Measurements from ENCODE around the gene SPDEF.

Gene SPDEF

GRCh38 chr6:34522761-34523160 lies 33.4 kb downstream of the SPDEF start:
- no peak overlapping the region for H3K23ac ChIP-seq (ENCODE audit: low read length in 2 of 2)
- H2BK15ac ChIP-seq (ENCODE audit: low read depth, poor library complexity, severe bottlenecking) = no peak overlapping the region
- no peak overlapping the region for H3K9ac ChIP-seq (ENCODE audit: low read length)
- H3K36me3 ChIP-seq (ENCODE audit: control insufficient read depth in 1 of 2, insufficient read depth in 2 of 2, low read depth in 1 of 2, low read length in 2 of 2) = no peaks in the 10 kb centered on the region
- no peaks in the 10 kb centered on the region for H3K9me3 ChIP-seq (ENCODE audit: control insufficient read depth, low read length)
- H2BK120ac ChIP-seq (ENCODE audit: low read depth, low read length) = no peak overlapping the region
- peaks cover 6% of the 10 kb centered on the region for H3K4me1 ChIP-seq (ENCODE audit: control insufficient read depth, insufficient read depth, low read depth, low read length)
- H3K27ac ChIP-seq (ENCODE audit: low read length, poor library complexity, severe bottlenecking) = no peak overlapping the region
- H3K27me3 ChIP-seq (ENCODE audit: control insufficient read depth in 1 of 2, insufficient read depth in 1 of 2, low read length in 2 of 2) = peaks cover 12 to 52% of the 10 kb centered on the region in 2 experiments
- no peaks in the 10 kb centered on the region for H3K79me1 ChIP-seq (replicated peaks; ENCODE audit: low read length, poor library complexity, severe bottlenecking)
- WGBS = 93% methylated on average over 10 of the region's 10 CpGs
- no peak overlapping the region for H2BK5ac ChIP-seq (ENCODE audit: low read depth, low read length, poor library complexity, severe bottlenecking)
- H4K8ac ChIP-seq (ENCODE audit: low read length) = no peak overlapping the region
- no peak overlapping the region for H3K18ac ChIP-seq (ENCODE audit: low read depth in 1 of 2, low read length in 2 of 2)
- no peak overlapping the region for H3K4ac ChIP-seq (ENCODE audit: low read depth in 1 of 2, low read length in 2 of 2)
- no peak overlapping the region for H4K91ac ChIP-seq (ENCODE audit: low read length)
- no peak overlapping the region for H2AK5ac ChIP-seq (ENCODE audit: low read length, severe bottlenecking)
- no peak overlapping the region for H3K4me3 ChIP-seq (ENCODE audit: insufficient read depth in 1 of 2, low read depth in 1 of 2, low read length in 2 of 2)
- no peak overlapping the region for H3K4me2 ChIP-seq (ENCODE audit: low read length, poor library complexity, severe bottlenecking)
- DNase-seq = no peak
- no peak overlapping the region for H2AFZ ChIP-seq (ENCODE audit: low read depth, low read length)
- no peak overlapping the region for H2BK12ac ChIP-seq (ENCODE audit: low read length in 2 of 2)
- H3K14ac ChIP-seq (ENCODE audit: low read length in 2 of 2) = no peak overlapping the region

- H4K8ac ChIP-seq (ENCODE audit: low read length) = no peak overlapping the region
Observed at GRCh38 chr6:34521463-34522285, 34.5 kb downstream of the SPDEF start.

GRCh38 chr6:34520645-34521462 lies 35.3 kb downstream of the SPDEF start:
- Histone ChIP-seq H3K23ac (ENCODE audit: low read length in 2 of 2) (no peak overlapping the region), H2BK5ac (ENCODE audit: low read depth, low read length, poor library complexity, severe bottlenecking) (no peak overlapping the region), H3K27ac (ENCODE audit: low read length, poor library complexity, severe bottlenecking) (no peak overlapping the region), H3K14ac (ENCODE audit: low read length in 2 of 2) (no peak overlapping the region), H2AFZ (ENCODE audit: low read depth, low read length) (no peak overlapping the region), H4K91ac (ENCODE audit: low read length) (no peak overlapping the region), H2AK5ac (ENCODE audit: low read length, severe bottlenecking) (no peak overlapping the region), H3K79me1 (replicated peaks; ENCODE audit: low read length, poor library complexity, severe bottlenecking) (no peaks in the 10 kb centered on the region), H3K18ac (ENCODE audit: low read depth in 1 of 2, low read length in 2 of 2) (no peak overlapping the region), H3K4me3 (ENCODE audit: insufficient read depth in 1 of 2, low read depth in 1 of 2, low read length in 2 of 2) (no peak overlapping the region), H3K4me2 (ENCODE audit: low read length, poor library complexity, severe bottlenecking) (no peak overlapping the region), H3K9me3 (ENCODE audit: control insufficient read depth, low read length) (no peaks in the 10 kb centered on the region), H3K36me3 (ENCODE audit: control insufficient read depth in 1 of 2, insufficient read depth in 2 of 2, low read depth in 1 of 2, low read length in 2 of 2) (no peaks in the 10 kb centered on the region), H4K8ac (ENCODE audit: low read length) (no peak overlapping the region), H2BK15ac (ENCODE audit: low read depth, poor library complexity, severe bottlenecking) (no peak overlapping the region), H3K4me1 (ENCODE audit: control insufficient read depth, insufficient read depth, low read depth, low read length) (no peaks in the 10 kb centered on the region), H3K4ac (ENCODE audit: low read depth in 1 of 2, low read length in 2 of 2) (no peak overlapping the region), H3K27me3 (ENCODE audit: control insufficient read depth in 1 of 2, insufficient read depth in 1 of 2, low read length in 2 of 2) (peaks cover 30 to 72% of the 10 kb centered on the region in 2 experiments), H2BK120ac (ENCODE audit: low read depth, low read length) (no peak overlapping the region), H3K9ac (ENCODE audit: low read length) (no peak overlapping the region), H2BK12ac (ENCODE audit: low read length in 2 of 2) (no peak overlapping the region)
- 92% methylated on average over 22 of the region's 24 CpGs for WGBS
- DNase-seq = no peak

More at GRCh38 chr6:34521463-34522285, 34.5 kb downstream of the SPDEF start:
- Histone ChIP-seq H2AFZ (ENCODE audit: low read depth, low read length) (no peak overlapping the region), H2BK5ac (ENCODE audit: low read depth, low read length, poor library complexity, severe bottlenecking) (no peak overlapping the region), H3K23ac (ENCODE audit: low read length in 2 of 2) (no peak overlapping the region), H3K4me1 (ENCODE audit: control insufficient read depth, insufficient read depth, low read depth, low read length) (peaks cover 3% of the 10 kb centered on the region), H3K9me3 (ENCODE audit: control insufficient read depth, low read length) (no peaks in the 10 kb centered on the region), H2AK5ac (ENCODE audit: low read length, severe bottlenecking) (no peak overlapping the region), H3K14ac (ENCODE audit: low read length in 2 of 2) (no peak overlapping the region), H3K27me3 (ENCODE audit: control insufficient read depth in 1 of 2, insufficient read depth in 1 of 2, low read length in 2 of 2) (peaks cover 22 to 63% of the 10 kb centered on the region in 2 experiments), H3K4me2 (ENCODE audit: low read length, poor library complexity, severe bottlenecking) (no peak overlapping the region), H2BK12ac (ENCODE audit: low read length in 2 of 2) (no peak overlapping the region), H3K27ac (ENCODE audit: low read length, poor library complexity, severe bottlenecking) (no peak overlapping the region), H3K4me3 (ENCODE audit: insufficient read depth in 1 of 2, low read depth in 1 of 2, low read length in 2 of 2) (no peak overlapping the region), H3K4ac (ENCODE audit: low read depth in 1 of 2, low read length in 2 of 2) (no peak overlapping the region), H2BK15ac (ENCODE audit: low read depth, poor library complexity, severe bottlenecking) (no peak overlapping the region), H3K36me3 (ENCODE audit: control insufficient read depth in 1 of 2, insufficient read depth in 2 of 2, low read depth in 1 of 2, low read length in 2 of 2) (no peaks in the 10 kb centered on the region), H3K9ac (ENCODE audit: low read length) (no peak overlapping the region), H3K18ac (ENCODE audit: low read depth in 1 of 2, low read length in 2 of 2) (no peak overlapping the region), H4K91ac (ENCODE audit: low read length) (no peak overlapping the region), H3K79me1 (replicated peaks; ENCODE audit: low read length, poor library complexity, severe bottlenecking) (no peaks in the 10 kb centered on the region), H2BK120ac (ENCODE audit: low read depth, low read length) (no peak overlapping the region)
- WGBS = 90% methylated on average over 28 of the region's 28 CpGs
- DNase-seq = no peak

DNA sequence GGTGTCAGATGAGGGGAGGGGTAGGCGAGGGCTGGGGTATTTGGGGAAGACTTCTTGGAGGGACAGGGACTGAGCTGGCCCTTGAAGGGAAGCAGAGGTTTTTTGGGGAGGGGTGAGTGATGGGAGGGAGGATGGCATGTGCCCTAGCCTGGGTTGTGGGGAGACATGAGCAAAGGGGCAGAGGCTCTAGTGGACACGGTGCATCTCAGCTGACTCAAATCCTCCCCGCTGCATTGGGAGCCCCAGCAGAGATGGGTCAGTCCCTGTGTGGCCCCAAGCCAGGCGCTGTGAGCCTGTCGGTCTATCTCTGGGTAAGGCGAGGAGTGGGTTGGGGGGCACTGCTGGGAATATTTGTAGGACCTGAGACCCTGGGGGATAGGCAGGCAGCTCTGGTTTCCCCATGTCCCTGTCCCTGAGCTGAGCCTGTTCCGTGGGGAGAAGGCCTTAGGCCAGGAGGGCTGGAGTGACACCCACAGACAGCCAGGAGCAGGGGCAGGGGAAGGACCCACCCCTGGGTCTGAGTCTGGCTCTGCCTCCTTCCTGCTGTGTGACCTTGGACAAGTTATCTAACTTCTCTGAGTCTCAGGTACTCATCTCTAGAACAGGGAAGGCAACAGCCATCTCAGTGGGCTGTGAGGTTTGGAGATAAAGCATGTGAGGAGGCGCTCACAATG lies 36.0 kb downstream of the SPDEF start:
- Histone ChIP-seq H3K14ac (ENCODE audit: low read length in 2 of 2) (no peak overlapping the region), H3K9me3 (ENCODE audit: control insufficient read depth, low read length) (no peaks in the 10 kb centered on the region), H4K8ac (ENCODE audit: low read length) (no peak overlapping the region), H3K4me3 (ENCODE audit: insufficient read depth in 1 of 2, low read depth in 1 of 2, low read length in 2 of 2) (no peak overlapping the region), H3K27me3 (ENCODE audit: control insufficient read depth in 1 of 2, insufficient read depth in 1 of 2, low read length in 2 of 2) (peaks cover 37 to 79% of the 10 kb centered on the region in 2 experiments), H2BK15ac (ENCODE audit: low read depth, poor library complexity, severe bottlenecking) (no peak overlapping the region), H4K91ac (ENCODE audit: low read length) (no peak overlapping the region), H3K4ac (ENCODE audit: low read depth in 1 of 2, low read length in 2 of 2) (no peak overlapping the region), H3K27ac (ENCODE audit: low read length, poor library complexity, severe bottlenecking) (no peak overlapping the region), H2BK5ac (ENCODE audit: low read depth, low read length, poor library complexity, severe bottlenecking) (no peak overlapping the region), H2BK120ac (ENCODE audit: low read depth, low read length) (no peak overlapping the region), H2AFZ (ENCODE audit: low read depth, low read length) (no peak overlapping the region), H3K23ac (ENCODE audit: low read length in 2 of 2) (no peak overlapping the region), H3K18ac (ENCODE audit: low read depth in 1 of 2, low read length in 2 of 2) (no peak overlapping the region), H3K4me2 (ENCODE audit: low read length, poor library complexity, severe bottlenecking) (no peak overlapping the region), H2AK5ac (ENCODE audit: low read length, severe bottlenecking) (no peak overlapping the region), H3K79me1 (replicated peaks; ENCODE audit: low read length, poor library complexity, severe bottlenecking) (no peaks in the 10 kb centered on the region), H3K4me1 (ENCODE audit: control insufficient read depth, insufficient read depth, low read depth, low read length) (peaks cover under 1% of the 10 kb centered on the region), H3K36me3 (ENCODE audit: control insufficient read depth in 1 of 2, insufficient read depth in 2 of 2, low read depth in 1 of 2, low read length in 2 of 2) (peaks cover 0 to 4% of the 10 kb centered on the region in 2 experiments), H2BK12ac (ENCODE audit: low read length in 2 of 2) (no peak overlapping the region), H3K9ac (ENCODE audit: low read length) (no peak overlapping the region)
- no peak for DNase-seq
- 88% methylated on average over 8 of the region's 8 CpGs for WGBS
